LNCaP clone FGC (cell line): Measurements from ENCODE around the gene GHRL.

Experiments used
- DNase-seq: peaks from one replicate; pipeline ENCODE4 v3.0.0-alpha.2; 2011; ENCODE audit warnings: low read depth
- H3K4me3 ChIP-seq: 2 replicates; pipeline ENCODE4 v1.5.1; 2011; ENCODE audit warnings: mild to moderate bottlenecking, low read depth, low read length, control low read depth
- CTCF ChIP-seq: IDR thresholded peaks from 2 replicates; pipeline ENCODE4 v1.5.1; 2012; ENCODE audit warnings: mild to moderate bottlenecking; ENCODE audit not compliant: control insufficient read depth, insufficient read depth; ENCODE audit errors: extremely low read depth

The GHRL gene

GRCh38 chr3:10240799-10241198 lies 51.9 kb downstream of the GHRL start:
- H3K4me3 ChIP-seq, result no peak overlapping the region
- no peak for TF ChIP-seq CTCF
- DNase-seq, result no peak

GRCh38 chr3:10238345-10239183 lies 54.2 kb downstream of the GHRL start:
- TF ChIP-seq CTCF, result no peak
- H3K4me3 ChIP-seq, result no peak overlapping the region
- no peak for DNase-seq
